ENCODE results near the gene ORAI3.

The ORAI3 gene

DNA sequence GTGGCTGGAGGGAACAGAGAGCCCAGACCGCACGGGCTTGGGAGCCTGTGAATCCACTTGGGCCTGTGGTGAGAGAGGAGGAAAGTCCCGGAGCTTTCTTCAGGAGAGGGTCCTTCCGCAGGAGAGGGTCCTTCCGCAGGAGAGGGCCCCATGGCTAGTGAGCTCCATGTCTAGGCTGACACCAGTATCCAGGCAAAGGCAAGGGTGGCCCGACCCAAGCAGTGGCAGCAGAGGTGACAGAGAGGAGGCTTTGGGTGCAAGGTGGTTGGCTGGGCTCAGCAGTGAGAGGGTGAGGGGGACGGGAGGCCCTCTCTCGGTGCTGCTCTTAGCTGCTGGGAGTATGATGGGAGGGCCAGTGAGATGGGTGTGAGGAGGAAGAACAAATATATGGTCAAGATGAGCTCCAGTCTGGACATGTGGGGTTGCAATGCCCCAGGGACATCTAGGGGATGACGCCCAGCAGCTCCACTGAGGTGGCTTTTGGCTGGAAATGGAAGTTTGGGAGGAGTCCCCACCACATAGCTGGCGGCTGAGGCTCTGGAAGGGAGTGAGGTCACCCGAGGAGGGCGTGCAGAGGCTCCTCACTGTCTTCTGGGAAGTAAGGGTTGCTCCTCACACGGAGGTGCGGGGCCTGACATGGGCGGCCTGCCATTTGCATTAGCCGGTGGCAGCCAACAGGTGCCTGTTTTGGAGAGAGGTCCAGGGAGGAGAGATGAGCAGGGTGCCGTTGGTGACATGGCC, 33.9 kb downstream of the ORAI3 start:
- Mint-ChIP-seq H3K4me3 (no peak overlapping the region), H3K36me3 (ENCODE audit: low read depth) (peaks cover 10% of the 10 kb centered on the region), H3K27me3 (no peaks in the 10 kb centered on the region), H3K4me1 (no peaks in the 10 kb centered on the region), H3K9me3 (no peaks in the 10 kb centered on the region), H3K27ac (no peak overlapping the region)
- no peak for ATAC-seq
- no peak for DNase-seq

DNA sequence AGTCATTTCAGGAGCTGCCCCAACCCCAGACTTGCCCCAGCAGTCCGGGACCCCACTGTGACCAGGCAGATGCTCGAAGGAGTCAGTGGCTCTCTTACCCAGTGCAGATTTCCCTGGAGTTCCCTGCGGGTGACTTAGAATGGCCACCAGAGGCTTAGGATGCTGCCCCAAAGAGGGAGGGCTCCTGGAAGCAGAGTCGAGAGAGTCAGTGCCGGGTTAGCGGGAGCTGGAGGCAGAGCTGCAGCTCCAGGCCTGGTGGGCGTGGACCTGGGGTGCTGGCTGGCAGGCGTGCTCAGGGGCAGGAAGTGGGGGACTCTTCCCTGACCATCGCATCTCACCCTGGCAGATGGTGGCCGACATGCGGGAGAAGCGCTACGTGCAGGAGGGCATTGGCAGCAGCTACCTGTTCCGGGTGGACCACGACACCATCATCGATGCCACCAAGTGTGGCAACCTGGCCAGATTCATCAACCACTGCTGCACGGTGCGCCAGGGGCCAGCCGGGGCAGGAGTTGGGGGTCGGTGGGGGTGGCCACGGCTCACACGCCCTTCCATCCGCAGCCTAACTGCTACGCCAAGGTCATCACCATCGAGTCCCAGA, 34.5 kb downstream of the ORAI3 start:
- no peak for ATAC-seq
- no peaks in the 10 kb centered on the region for H3K27me3 Mint-ChIP-seq
- H3K36me3 Mint-ChIP-seq (ENCODE audit: low read depth), result peaks cover 10% of the 10 kb centered on the region
- H3K9me3 Mint-ChIP-seq, result no peaks in the 10 kb centered on the region
- H3K27ac Mint-ChIP-seq, result no peak overlapping the region
- no peaks in the 10 kb centered on the region for H3K4me1 Mint-ChIP-seq
- no peak overlapping the region for H3K4me3 Mint-ChIP-seq
- DNase-seq, result no peak

DNA sequence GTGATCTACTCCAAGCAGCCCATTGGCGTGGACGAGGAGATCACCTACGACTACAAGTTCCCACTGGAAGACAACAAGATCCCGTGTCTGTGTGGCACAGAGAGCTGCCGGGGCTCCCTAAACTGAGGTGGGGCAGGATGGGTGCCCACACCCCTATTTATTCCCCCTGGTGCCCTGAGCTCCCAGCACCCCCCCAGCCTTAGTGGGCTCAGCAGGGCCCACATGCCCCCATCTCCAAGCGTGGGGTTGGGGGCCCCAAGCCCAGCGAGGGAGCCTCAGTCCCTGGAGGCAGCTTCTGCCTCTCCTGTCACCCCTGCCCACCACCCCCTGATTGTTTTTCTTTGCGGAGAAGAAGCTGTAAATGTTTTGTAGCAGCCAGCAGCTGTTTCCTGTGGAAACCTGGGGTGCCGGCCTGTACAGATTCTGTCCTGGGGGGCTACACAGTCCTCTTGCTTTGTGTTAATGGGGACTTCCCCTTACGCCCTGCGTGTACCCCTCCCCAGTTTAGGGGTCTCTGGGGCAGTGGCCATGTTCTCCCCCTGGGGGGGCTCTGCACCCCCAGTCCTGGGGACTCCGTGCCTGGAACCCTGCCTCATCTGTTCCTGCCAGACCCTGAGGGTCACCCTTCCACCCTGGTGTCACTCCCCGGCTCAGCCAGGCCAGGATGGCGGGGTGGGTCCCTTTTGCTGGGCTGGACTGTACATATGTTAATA, 35.2 kb downstream of the ORAI3 start:
- no peak overlapping the region for H3K27ac Mint-ChIP-seq
- H3K9me3 Mint-ChIP-seq, result no peaks in the 10 kb centered on the region
- no peak overlapping the region for H3K4me3 Mint-ChIP-seq
- peaks cover 6% of the 10 kb centered on the region for H3K36me3 Mint-ChIP-seq (ENCODE audit: low read depth)
- no peaks in the 10 kb centered on the region for H3K4me1 Mint-ChIP-seq
- no peak for ATAC-seq
- H3K27me3 Mint-ChIP-seq, result no peaks in the 10 kb centered on the region
- no peak for DNase-seq

DNA sequence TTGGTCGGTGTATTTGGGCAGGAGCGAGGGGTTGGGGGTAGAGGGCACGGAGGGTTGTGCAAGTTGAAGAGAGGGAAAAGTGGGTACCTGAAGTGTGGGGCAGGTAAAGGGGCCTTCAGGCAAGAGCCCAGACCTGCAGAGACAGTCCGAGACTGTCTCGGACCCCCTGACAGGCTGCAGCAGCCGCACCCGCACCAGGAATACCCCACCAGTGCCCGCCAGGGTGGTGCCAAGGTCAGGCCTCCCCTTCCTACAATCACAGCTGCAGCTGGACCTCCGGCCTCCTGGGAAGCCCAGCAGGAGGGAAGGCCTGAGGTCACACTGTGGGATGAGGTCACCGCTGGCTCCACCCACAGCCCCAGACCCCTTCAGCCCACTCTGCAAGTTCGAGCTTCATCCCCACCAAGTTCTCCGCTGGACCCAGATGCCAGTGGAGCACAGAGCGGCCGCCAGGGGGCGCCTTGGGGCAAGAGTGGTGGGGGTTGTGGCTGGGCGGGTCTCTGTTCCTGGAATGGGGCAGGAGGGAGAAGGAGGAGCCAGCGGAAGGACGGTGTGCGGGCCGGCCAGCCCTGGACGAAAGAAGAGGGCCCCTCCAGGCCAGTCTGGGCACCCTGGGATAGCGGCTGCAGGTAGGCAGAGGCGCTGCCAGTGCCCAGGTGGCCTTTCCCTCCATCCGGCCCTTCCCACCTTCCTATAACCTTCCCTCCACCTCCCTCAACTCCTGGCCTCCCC, 36.0 kb downstream of the ORAI3 start, which contains the start of gene HSD3B7:
HSD3B7 (plus strand) TSS at position 539 of the 732 bp plus-strand sequence. CDS start 452 bp downstream, outside the sequence.
- DNase-seq (peak; percentile 91), ATAC-seq (peak; percentile 65)
- Mint-ChIP-seq H3K4me3 (no peak within 1 kb of the TSS), H3K27me3 (no peaks in the 10 kb centered on the region), H3K36me3 (ENCODE audit: low read depth) (peaks cover 6% of the 10 kb centered on the region), H3K27ac (no peak within 1 kb of the TSS), H3K4me1 (no peaks in the 10 kb centered on the region), H3K9me3 (no peaks in the 10 kb centered on the region)

DNA sequence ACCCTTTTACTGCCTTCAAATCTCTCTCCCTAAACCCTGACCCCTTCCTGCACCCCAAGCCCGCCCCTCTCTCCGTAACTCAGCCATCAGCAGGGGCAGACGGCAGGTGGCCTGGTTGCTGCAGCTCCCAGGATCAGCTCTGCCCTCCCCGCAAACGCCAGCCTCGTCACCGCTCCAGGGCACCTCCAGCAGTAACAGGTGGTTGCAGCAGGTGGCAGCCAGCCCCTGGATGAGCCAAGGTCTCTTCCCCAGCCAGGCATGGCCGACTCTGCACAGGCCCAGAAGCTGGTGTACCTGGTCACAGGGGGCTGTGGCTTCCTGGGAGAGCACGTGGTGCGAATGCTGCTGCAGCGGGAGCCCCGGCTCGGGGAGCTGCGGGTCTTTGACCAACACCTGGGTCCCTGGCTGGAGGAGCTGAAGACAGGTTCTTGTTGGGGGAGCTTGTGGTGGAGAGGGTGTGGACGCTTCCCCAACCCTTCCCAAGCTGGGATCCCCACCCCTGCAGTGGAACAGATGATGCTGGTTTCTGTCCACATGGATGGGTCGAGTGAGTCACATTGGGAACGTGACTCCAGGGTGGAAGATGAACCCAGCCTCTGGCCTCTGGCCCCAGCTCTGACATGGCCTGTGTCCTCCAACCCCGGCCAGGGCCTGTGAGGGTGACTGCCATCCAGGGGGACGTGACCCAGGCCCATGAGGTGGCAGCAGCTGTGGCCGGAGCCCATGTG, 36.7 kb downstream of the ORAI3 start:
- no peak for ATAC-seq

DNA sequence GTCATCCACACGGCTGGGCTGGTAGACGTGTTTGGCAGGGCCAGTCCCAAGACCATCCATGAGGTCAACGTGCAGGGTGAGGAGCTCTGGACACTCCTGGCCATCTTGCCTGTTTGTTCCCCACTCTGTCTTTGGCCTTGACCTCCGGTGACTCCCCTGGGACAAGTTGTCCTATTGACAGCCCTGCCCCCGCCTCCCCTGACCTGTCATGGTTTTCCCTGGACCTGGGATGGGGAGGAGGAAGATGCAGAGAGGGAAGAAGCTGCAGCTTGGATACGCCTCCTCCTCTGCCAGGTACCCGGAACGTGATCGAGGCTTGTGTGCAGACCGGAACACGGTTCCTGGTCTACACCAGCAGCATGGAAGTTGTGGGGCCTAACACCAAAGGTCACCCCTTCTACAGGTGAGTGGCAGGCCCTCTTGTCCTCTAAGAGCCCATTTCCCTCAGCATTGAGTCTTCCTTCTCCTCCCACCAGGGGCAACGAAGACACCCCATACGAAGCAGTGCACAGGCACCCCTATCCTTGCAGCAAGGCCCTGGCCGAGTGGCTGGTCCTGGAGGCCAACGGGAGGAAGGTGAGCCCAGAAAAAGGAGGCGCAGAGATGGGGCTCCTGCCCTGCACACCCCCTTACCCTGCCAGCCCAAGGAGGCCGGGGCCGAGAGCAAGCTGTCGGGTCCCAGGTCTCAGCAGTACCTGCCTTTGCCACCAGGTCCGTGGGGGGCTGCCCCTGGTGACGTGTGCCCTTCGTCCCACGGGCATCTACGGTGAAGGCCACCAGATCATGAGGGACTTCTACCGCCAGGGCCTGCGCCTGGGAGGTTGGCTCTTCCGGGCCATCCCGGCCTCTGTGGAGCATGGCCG, 37.5 kb downstream of the ORAI3 start:
- Mint-ChIP-seq H3K4me1 (no peaks in the 10 kb centered on the region), H3K9me3 (no peaks in the 10 kb centered on the region), H3K27ac (no peak overlapping the region), H3K4me3 (no peak overlapping the region), H3K27me3 (no peaks in the 10 kb centered on the region), H3K36me3 (ENCODE audit: low read depth) (peaks cover 4% of the 10 kb centered on the region)
- DNase-seq, result no peak
- no peak for ATAC-seq

More for the DNA sequence above, 36.7 kb downstream of the ORAI3 start:
- no peak for DNase-seq
- Mint-ChIP-seq H3K4me3 (no peak overlapping the region), H3K36me3 (ENCODE audit: low read depth) (peaks cover 4% of the 10 kb centered on the region), H3K4me1 (no peaks in the 10 kb centered on the region), H3K9me3 (no peaks in the 10 kb centered on the region), H3K27me3 (no peaks in the 10 kb centered on the region), H3K27ac (no peak overlapping the region)

DNA sequence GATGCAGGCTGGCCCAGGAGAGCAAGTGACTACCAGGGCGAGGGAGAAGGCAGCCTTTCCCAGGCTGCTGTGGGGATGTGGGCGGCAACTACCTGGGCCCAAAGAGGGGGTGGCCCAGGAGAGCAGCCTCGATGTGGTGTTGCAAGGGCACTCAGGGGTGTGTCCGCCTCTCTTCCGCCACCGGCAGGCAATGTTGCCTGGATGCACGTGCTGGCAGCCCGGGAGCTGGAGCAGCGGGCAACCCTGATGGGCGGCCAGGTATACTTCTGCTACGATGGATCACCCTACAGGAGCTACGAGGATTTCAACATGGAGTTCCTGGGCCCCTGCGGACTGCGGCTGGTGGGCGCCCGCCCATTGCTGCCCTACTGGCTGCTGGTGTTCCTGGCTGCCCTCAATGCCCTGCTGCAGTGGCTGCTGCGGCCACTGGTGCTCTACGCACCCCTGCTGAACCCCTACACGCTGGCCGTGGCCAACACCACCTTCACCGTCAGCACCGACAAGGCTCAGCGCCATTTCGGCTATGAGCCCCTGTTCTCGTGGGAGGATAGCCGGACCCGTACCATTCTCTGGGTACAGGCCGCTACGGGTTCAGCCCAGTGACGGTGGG, 38.8 kb downstream of the ORAI3 start:
- Mint-ChIP-seq H3K36me3 (ENCODE audit: low read depth) (peaks cover 3% of the 10 kb centered on the region), H3K4me3 (no peak overlapping the region), H3K4me1 (peaks cover under 1% of the 10 kb centered on the region), H3K27ac (no peak overlapping the region), H3K27me3 (peaks cover under 1% of the 10 kb centered on the region), H3K9me3 (no peaks in the 10 kb centered on the region)
- ATAC-seq, result no peak
- no peak for DNase-seq

DNA sequence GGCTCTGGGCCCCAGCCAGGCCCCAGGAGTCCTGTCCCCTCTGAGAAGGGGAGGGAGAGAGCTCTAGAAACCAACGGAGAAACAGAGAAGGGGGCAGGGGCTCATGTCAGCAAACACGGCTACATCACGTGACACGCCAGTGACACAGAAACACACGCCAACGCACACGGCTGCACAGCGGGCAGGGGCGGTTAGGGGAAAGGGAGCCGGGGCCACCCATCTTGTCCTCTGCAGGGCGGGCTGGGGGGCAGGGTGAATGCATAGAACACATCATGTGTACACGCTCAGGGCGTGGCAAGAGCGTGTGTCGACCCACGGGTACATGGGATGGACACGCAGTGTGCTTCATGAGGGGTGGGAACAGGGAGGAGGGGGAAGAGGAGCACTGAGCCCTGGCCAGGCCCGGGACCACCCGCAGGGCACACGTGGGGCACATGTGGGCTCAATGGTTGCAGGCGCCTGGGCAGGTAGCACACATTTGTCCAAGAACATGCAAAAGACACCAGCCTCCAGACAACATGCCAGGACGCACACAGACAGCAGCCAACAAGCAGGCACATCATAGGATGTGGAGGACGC, 40.7 kb downstream of the ORAI3 start:
- no peaks in the 10 kb centered on the region for H3K9me3 Mint-ChIP-seq
- no peak overlapping the region for H3K4me3 Mint-ChIP-seq
- DNase-seq (no peak), ATAC-seq (no peak)
- no peak overlapping the region for H3K27ac Mint-ChIP-seq
- H3K36me3 Mint-ChIP-seq (ENCODE audit: low read depth), result peaks cover 3% of the 10 kb centered on the region
- peaks cover 2% of the 10 kb centered on the region for H3K27me3 Mint-ChIP-seq
- peaks cover 6% of the 10 kb centered on the region for H3K4me1 Mint-ChIP-seq

DNA sequence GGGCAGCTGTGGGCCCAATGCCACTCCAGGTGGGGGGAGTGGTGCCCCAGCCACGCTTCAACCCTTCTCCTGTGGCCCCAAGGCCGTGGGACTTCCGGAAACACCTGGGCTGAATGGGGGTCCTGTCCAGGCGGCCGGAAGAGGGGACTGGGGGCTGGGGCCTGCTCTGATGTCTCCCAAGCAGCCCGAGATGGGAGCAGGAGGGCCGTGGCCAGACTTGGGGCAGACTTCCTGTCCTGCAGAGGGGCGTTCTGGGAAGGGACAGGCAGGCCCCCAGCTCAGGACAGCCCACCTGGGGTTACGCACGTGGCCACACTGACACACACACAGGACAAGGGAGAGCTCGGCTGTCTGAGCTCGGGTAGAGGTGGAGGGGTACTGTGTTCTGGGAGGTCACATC, 41.2 kb downstream of the ORAI3 start:
- H3K27ac Mint-ChIP-seq, result no peak overlapping the region
- H3K36me3 Mint-ChIP-seq (ENCODE audit: low read depth), result peaks cover 3% of the 10 kb centered on the region

DNA sequence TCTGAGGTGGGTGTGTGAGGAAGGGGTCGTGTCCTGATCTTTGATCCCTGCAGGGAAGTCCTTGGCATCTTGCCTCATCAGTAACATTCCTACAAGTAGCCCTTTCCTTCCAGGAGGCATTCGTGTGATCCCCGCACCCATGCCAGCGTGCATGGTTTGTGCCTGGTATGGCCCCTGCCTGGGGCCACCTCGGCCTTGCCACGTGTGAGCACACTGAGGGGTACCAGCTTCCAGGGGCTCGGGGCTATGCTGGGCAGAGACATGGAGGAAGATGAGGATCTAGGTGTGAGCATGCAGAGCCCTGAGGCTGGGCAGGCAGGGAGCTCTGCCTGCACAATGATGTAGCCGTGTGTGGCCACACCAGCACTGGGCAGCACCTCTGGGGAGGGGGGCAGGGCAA, 42.2 kb downstream of the ORAI3 start:
- Mint-ChIP-seq H3K36me3 (ENCODE audit: low read depth) (peaks cover 3% of the 10 kb centered on the region), H3K9me3 (no peaks in the 10 kb centered on the region), H3K27me3 (peaks cover 3% of the 10 kb centered on the region), H3K4me3 (no peak overlapping the region), H3K27ac (no peak overlapping the region), H3K4me1 (peaks cover 12% of the 10 kb centered on the region)
- DNase-seq (no peak), ATAC-seq (no peak)

More for the DNA sequence above, 41.2 kb downstream of the ORAI3 start:
- Mint-ChIP-seq H3K4me3 (no peak overlapping the region), H3K27me3 (peaks cover 3% of the 10 kb centered on the region), H3K9me3 (no peaks in the 10 kb centered on the region), H3K4me1 (peaks cover 11% of the 10 kb centered on the region)
- ATAC-seq (no peak), DNase-seq (no peak)

DNA sequence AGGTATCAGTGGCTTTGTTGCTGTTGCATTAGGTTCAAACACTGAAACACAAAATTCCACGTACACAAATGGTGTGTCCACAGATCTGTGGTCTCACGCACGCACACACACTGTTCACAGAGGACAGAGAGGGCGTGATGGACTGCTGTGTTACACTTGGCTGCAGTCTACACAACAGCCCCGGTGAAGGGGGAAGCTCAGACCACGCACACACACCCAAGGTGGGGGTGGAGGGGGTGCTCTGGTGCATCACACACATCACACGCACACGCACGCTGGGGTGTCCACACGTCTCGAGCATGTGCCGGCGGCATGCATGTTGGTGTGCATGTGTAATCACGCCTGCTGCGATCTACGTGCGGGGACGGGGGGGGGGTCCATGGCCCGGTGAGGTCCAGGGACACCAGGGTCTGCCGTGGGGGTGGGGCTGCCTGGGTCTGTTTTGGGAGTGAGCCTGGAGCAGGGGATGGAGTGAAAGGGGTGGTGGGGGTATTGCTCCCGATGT, 43.5 kb downstream of the ORAI3 start:
- Mint-ChIP-seq H3K4me3 (no peak overlapping the region), H3K4me1 (peaks cover 20% of the 10 kb centered on the region), H3K27me3 (peaks cover 3% of the 10 kb centered on the region), H3K9me3 (no peaks in the 10 kb centered on the region), H3K27ac (no peak overlapping the region), H3K36me3 (ENCODE audit: low read depth) (no peaks in the 10 kb centered on the region)
- DNase-seq (no peak), ATAC-seq (no peak)

DNA sequence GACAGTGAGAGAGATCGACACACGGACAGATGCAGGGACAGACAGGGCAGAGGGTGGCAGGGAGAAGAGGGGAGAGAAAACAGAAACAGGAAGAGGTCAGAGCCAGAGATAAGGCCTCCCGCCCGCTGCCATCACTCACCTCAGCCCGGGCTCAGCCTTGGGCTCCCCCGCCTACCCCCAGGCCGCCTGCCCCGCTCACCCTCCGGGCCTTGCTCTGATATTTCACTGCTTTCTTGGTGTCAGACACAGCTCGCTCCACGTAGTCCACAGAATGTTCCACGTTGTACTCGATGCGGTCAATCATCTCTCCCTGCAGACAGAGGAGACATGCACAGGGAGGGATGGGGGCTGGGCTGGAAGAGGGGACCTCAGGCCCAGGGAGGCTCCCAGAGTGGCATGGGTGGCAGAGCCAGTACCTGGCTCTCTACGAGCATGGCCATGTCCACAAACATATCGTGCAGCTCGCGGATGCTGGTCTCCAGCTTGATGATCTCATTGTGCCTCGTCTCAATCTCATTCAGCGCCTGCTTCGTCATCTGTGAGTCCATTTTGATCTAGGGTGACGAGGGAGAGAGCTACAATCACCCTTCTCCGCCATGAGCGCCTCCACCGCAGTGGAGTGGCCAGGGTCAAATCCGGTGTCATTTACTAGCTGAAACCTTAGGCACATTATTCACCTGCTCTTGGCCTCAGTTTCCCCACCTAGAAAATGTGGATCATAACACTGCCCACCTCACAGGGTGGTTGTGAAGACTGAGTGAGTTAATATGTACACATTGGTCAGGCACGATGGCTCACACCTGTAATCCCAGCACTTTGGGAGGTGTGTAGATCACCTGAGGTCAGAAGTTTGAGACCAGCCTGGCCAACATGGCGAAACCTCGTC, 44.3 kb downstream of the ORAI3 start:
- no peaks in the 10 kb centered on the region for H3K9me3 Mint-ChIP-seq
- no peaks in the 10 kb centered on the region for H3K36me3 Mint-ChIP-seq (ENCODE audit: low read depth)
- ATAC-seq (no peak), DNase-seq (no peak)
- peaks cover 3% of the 10 kb centered on the region for H3K27me3 Mint-ChIP-seq
- H3K4me1 Mint-ChIP-seq, result peaks cover 20% of the 10 kb centered on the region
- no peak overlapping the region for H3K27ac Mint-ChIP-seq
- H3K4me3 Mint-ChIP-seq, result no peak overlapping the region

Measured in activated naive CD8-positive, alpha-beta T cell treated with anti-CD3 and anti-CD28 coated beads, Interleukin-2, amount 50 U/mL, for 24 hours (primary cell).